NT2/D1 (cell line): ENCODE results near the gene MTCH1.
A peak's percentile ranks its signal among the peaks of the same experiment; 100 is the strongest.

Experiments used
- DNase-seq: peaks from one replicate; pipeline ENCODE4 v3.0.0-alpha.2; 2011; ENCODE audit warnings: low read depth, low spot score
- H3K27me3 ChIP-seq: 2 replicates; pipeline ENCODE4 v1.6.0; 2011; ENCODE audit warnings: mild to moderate bottlenecking; ENCODE audit not compliant: insufficient read length, insufficient read depth
- H3K36me3 ChIP-seq: 2 replicates; pipeline ENCODE4 v1.6.1; 2011; ENCODE audit warnings: mild to moderate bottlenecking, low read length, mixed read lengths; ENCODE audit not compliant: insufficient read depth, insufficient read length
- H3K4me1 ChIP-seq: 2 replicates; pipeline ENCODE4 v1.5.1; 2011; ENCODE audit not compliant: insufficient read depth, insufficient read length
- H3K4me3 ChIP-seq: 2 replicates; pipeline ENCODE4 v1.5.1; 2011; ENCODE audit warnings: low read depth; ENCODE audit not compliant: insufficient read length
- H3K9ac ChIP-seq: 2 replicates; pipeline ENCODE4 v1.6.0; 2011; ENCODE audit warnings: low read depth; ENCODE audit not compliant: insufficient read length
- H3K9me3 ChIP-seq: 2 replicates; pipeline ENCODE4 v1.5.1; 2011; ENCODE audit warnings: mild to moderate bottlenecking, low read length; ENCODE audit not compliant: insufficient read depth
- SUZ12 ChIP-seq: IDR thresholded peaks from 2 replicates; pipeline ENCODE4 v1.6.1; 2011; ENCODE audit not compliant: insufficient read length, insufficient read depth; ENCODE audit errors: extremely low read depth
- YY1 ChIP-seq: IDR thresholded peaks from 2 replicates; pipeline ENCODE4 v1.6.1; 2011; ENCODE audit not compliant: insufficient read length, insufficient read depth
- ZNF274 ChIP-seq: IDR thresholded peaks from 2 replicates; pipeline ENCODE4 v1.6.1; 2011; ENCODE audit warnings: mild to moderate bottlenecking, low read depth, low read length

MTCH1 gene

GRCh38 chr6:37027811-37028469 is 41.9 kb upstream of the MTCH1 start:
- Histone ChIP-seq H3K36me3 (no peaks in the 10 kb centered on the region), H3K4me3 (no peak overlapping the region), H3K4me1 (peaks cover 5% of the 10 kb centered on the region), H3K9ac (peak overlapping the region; percentile 32), H3K27me3 (no peaks in the 10 kb centered on the region), H3K9me3 (peaks cover 9% of the 10 kb centered on the region; the same call in 1 of the 2 replicates)
- DNase-seq, result no peak
- TF ChIP-seq SUZ12, result no peak
- no peak for TF ChIP-seq ZNF274
- no peak for TF ChIP-seq YY1

DNA sequence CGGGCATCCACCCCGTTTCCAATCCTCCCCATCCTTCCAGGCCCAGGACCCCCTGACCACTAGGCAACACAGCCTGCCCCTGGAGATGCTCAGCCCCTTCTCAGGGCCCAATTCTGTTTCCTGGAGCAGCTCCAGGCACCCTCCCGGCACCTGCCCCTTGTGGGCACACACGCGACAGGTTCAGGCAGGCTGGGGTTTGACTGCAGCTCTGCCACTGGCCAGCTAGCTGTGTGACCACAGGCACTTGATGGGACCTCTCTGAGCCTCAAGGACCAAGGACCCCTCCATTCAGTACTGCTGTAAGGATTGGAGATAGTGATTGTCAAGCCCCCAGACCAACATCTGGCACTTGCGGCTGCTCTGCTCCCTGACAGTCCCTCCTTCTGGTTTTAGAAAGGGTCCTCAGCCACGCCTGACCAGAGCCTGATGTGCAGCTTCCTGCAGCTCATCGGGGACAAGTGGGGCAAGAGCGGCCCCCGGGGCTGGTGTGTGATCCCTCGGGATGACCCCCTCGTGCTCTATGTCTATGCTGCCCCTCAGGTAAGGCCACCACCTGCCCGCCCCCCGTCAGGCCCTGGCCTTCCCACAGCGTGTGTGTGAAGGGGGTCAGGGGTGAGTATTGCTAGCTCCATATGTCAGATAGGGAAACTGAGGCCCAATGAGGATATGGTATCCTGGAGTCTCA is 41.2 kb upstream of the MTCH1 start:
- peaks cover 9% of the 10 kb centered on the region; the same call in 1 of the 2 replicates for H3K9me3 ChIP-seq
- no peaks in the 10 kb centered on the region for H3K36me3 ChIP-seq
- H3K4me1 ChIP-seq, result peaks cover 6% of the 10 kb centered on the region
- no peak overlapping the region for H3K9ac ChIP-seq
- H3K4me3 ChIP-seq, result no peak overlapping the region
- no peak for DNase-seq
- no peak for TF ChIP-seq SUZ12
- no peak for TF ChIP-seq ZNF274
- no peak for TF ChIP-seq YY1
- no peaks in the 10 kb centered on the region for H3K27me3 ChIP-seq

- H3K9me3 ChIP-seq, result peaks cover 8% of the 10 kb centered on the region; the same call in 1 of the 2 replicates
- H3K9ac ChIP-seq, result peak overlapping the region; percentile 10
- no peak for DNase-seq
- no peak for TF ChIP-seq SUZ12
- no peak for TF ChIP-seq YY1
- no peak for TF ChIP-seq ZNF274
- no peak overlapping the region for H3K4me3 ChIP-seq
- no peaks in the 10 kb centered on the region for H3K36me3 ChIP-seq
- H3K4me1 ChIP-seq, result peaks cover 10% of the 10 kb centered on the region
- no peaks in the 10 kb centered on the region for H3K27me3 ChIP-seq
Observed at GRCh38 chr6:37025621-37026466, 39.8 kb upstream of the MTCH1 start.

DNA sequence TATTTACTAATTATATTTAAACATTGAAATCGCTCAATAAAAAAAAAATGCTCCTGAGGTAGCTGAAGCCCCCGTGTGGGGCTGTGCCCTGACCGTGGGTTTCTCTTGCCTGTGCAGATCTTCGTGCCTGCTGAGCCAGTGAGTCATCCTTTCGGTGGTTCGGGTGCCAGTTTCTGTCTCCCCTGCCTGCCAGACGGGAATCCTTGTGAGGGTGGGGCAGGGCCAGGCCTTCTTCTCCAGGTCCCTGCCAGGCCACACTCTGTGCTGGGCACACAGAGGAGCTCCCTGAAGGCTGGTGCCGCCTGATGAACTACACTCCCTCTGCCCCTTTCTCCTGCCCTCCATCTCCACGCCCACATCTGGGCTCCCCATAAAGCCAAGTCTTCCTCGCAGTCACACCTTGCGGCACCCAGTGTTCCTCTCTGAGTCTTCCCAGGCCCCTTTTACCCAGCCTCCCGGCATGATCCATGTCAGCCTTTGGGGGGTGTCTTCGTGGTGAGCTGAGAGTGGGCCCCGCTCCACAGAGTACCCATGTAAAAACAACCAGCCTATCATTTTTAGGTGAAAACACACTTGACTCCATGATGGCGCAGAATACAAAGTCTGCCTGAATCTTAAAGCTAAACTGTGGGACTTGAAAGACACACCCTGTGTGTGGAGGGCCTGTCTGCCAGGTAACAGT is 38.8 kb upstream of the MTCH1 start:
- DNase-seq, result no peak
- Histone ChIP-seq H3K9me3 (no peaks in the 10 kb centered on the region), H3K36me3 (no peaks in the 10 kb centered on the region), H3K4me3 (no peak overlapping the region), H3K4me1 (peaks cover 12% of the 10 kb centered on the region), H3K27me3 (no peaks in the 10 kb centered on the region), H3K9ac (no peak overlapping the region)
- TF ChIP-seq SUZ12 (no peak), ZNF274 (no peak)

DNA sequence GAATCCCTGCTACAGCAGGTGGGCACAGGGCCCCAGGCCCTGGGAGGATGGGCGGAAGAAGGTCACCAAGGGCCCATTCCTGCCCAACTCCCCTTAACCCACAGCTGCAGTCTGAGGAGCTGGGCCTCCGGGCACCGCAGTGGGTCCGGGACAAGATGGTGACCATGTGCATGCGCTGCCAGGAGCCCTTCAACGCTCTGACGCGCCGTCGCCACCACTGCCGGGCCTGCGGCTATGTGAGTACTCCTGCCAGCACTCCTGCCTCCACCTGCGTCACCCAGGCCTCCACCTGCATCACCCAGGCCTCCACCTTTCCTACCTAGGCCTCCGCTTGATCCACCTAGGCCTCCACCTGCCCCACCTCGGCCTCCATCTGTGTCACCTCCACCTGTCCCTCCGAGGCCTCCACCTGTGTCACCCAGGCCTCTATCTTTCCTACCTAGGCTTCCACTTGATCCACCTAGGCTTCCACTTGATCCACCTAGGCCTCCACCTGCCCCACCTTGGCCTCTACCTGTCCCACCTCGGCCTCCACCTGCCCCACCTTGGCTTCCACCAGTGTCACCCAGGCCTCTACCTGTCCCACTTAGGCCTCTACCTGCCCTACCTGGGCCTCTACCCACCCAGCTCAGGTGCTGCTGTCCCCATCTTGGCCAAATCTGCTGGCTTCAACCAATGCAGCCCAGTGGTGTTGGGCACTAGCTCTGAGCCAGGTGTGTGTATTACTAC is 36.3 kb upstream of the MTCH1 start:
- no peak overlapping the region for H3K9ac ChIP-seq
- TF ChIP-seq ZNF274 (no peak), YY1 (no peak), SUZ12 (no peak)
- no peaks in the 10 kb centered on the region for H3K36me3 ChIP-seq
- no peak for DNase-seq
- no peaks in the 10 kb centered on the region for H3K9me3 ChIP-seq
- no peak overlapping the region for H3K4me3 ChIP-seq
- no peaks in the 10 kb centered on the region for H3K27me3 ChIP-seq
- peaks cover 14% of the 10 kb centered on the region for H3K4me1 ChIP-seq

DNA sequence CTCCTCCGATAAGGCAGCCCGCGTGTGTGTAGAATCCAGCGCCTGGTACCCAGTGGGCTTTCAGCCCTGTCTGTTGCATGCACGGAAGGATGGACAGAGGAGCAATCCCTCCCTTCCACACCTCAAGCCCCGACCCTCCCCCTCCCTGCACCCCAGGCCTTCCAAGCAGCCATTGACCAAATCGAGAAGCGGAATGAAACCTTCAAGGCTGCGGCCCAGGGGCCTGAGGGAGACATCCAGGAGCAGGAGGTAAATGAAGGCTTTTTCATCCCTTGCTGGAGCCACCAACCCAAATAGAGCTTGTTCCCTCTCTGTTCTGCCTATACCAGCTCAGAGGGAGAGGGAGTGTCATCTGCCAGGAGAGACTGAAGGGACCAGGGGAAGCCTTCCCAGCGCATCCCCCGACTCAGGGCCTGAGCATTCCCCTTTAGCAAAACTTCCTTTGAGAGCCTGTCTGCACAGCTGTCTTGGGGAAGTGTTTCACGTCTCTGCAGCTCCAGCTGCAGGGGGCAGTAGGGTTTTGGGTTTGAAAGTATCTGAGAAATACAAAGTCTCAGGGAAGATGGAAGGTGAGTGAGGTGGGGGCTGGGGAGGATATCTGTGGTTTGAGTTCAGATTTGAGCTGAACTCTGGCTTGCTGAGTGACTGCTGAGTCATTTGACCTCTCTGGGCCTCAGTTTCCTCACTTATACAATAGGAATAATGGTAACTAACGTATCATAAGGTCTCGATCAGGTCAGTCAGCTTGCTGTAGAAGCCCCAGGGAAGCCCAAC is 35.5 kb upstream of the MTCH1 start:
- no peaks in the 10 kb centered on the region for H3K36me3 ChIP-seq
- TF ChIP-seq SUZ12 (no peak), ZNF274 (no peak), YY1 (no peak)

More for the DNA sequence above, 35.5 kb upstream of the MTCH1 start:
- no peak for DNase-seq
- H3K9me3 ChIP-seq, result no peaks in the 10 kb centered on the region
- H3K4me3 ChIP-seq, result no peak overlapping the region
- H3K27me3 ChIP-seq, result no peaks in the 10 kb centered on the region
- peaks cover 14% of the 10 kb centered on the region for H3K4me1 ChIP-seq
- H3K9ac ChIP-seq, result peak overlapping the region; percentile 8
